MG63 (cell line): ENCODE results near the gene PLCH2. TPM values are rescaled to one million over a fixed set of nuclear protein-coding genes. Genes with fewer than 3 reads are reported as not detected.

Experiments used
- DNase-seq: peaks from one replicate; pipeline ENCODE4 v3.0.0-alpha.2; 2020
- H3K27me3 ChIP-seq: fragments of 250-450 bp; sonication (Bioruptor Pico); 2 replicates; pipeline ENCODE4 v1.5.1; 2020; ENCODE audit warnings: mild to moderate bottlenecking, moderate library complexity
- H3K36me3 ChIP-seq: fragments of 250-450 bp; sonication (Bioruptor Pico); 2 replicates; pipeline ENCODE4 v1.5.1; 2020; ENCODE audit warnings: mild to moderate bottlenecking, moderate library complexity
- H3K4me3 ChIP-seq: fragments of 250-450 bp; sonication (Bioruptor Pico); 2 replicates; pipeline ENCODE4 v1.5.1; 2020; ENCODE audit warnings: mild to moderate bottlenecking, moderate library complexity
- H3K9me3 ChIP-seq: fragments of 250-450 bp; sonication (Bioruptor Pico); 2 replicates; pipeline ENCODE4 v1.5.1; 2020; ENCODE audit warnings: mild to moderate bottlenecking, moderate library complexity
- total RNA-seq: library from RNA; depleted of rRNA; stranded (reverse); fragments of >200 nt; shearing (Covaris generic); gene quantifications from 2 replicates; pipeline ENCODE4 v1.2.3, GENCODE V29; 2014; ENCODE audit warnings: low replicate concordance

Gene PLCH2
- total RNA-seq, 1 experiment from 2014 or later, result not detected

GRCh38 chr1:2496746-2497145 is 20.7 kb downstream of the PLCH2 start:
- H3K9me3 ChIP-seq, result no peaks in the 10 kb centered on the region
- no peak for DNase-seq
- H3K27me3 ChIP-seq, result no peaks in the 10 kb centered on the region
- no peak overlapping the region for H3K4me3 ChIP-seq
- no peaks in the 10 kb centered on the region for H3K36me3 ChIP-seq

GRCh38 chr1:2497891-2498290 is 21.8 kb downstream of the PLCH2 start:
- no peak for DNase-seq
- no peaks in the 10 kb centered on the region for H3K27me3 ChIP-seq
- H3K9me3 ChIP-seq, result no peaks in the 10 kb centered on the region
- H3K4me3 ChIP-seq, result no peak overlapping the region
- no peaks in the 10 kb centered on the region for H3K36me3 ChIP-seq

GRCh38 chr1:2498648-2499047 is 22.6 kb downstream of the PLCH2 start:
- DNase-seq, result no peak
- H3K27me3 ChIP-seq, result no peaks in the 10 kb centered on the region
- H3K9me3 ChIP-seq, result no peaks in the 10 kb centered on the region
- no peaks in the 10 kb centered on the region for H3K36me3 ChIP-seq
- H3K4me3 ChIP-seq, result no peak overlapping the region

GRCh38 chr1:2499260-2499659 is 23.2 kb downstream of the PLCH2 start:
- Histone ChIP-seq H3K9me3 (no peaks in the 10 kb centered on the region), H3K27me3 (no peaks in the 10 kb centered on the region), H3K36me3 (no peaks in the 10 kb centered on the region), H3K4me3 (no peak overlapping the region)
- no peak for DNase-seq

- H3K27me3 ChIP-seq, result no peaks in the 10 kb centered on the region
- H3K4me3 ChIP-seq, result no peak overlapping the region
- DNase-seq, result no peak
- no peaks in the 10 kb centered on the region for H3K36me3 ChIP-seq
- H3K9me3 ChIP-seq, result no peaks in the 10 kb centered on the region
These were observed 24.0 kb downstream of the PLCH2 start for GRCh38 chr1:2499986-2500596.

- Histone ChIP-seq H3K36me3 (no peaks in the 10 kb centered on the region), H3K4me3 (no peak overlapping the region), H3K27me3 (no peaks in the 10 kb centered on the region), H3K9me3 (no peaks in the 10 kb centered on the region)
- DNase-seq, result no peak
These were observed 25.1 kb downstream of the PLCH2 start for GRCh38 chr1:2501041-2501819.

GRCh38 chr1:2501820-2502119 is 25.7 kb downstream of the PLCH2 start:
- DNase-seq, result no peak
- H3K27me3 ChIP-seq, result no peaks in the 10 kb centered on the region
- H3K36me3 ChIP-seq, result no peaks in the 10 kb centered on the region
- H3K9me3 ChIP-seq, result no peaks in the 10 kb centered on the region
- no peak overlapping the region for H3K4me3 ChIP-seq

- no peak overlapping the region for H3K4me3 ChIP-seq
- no peaks in the 10 kb centered on the region for H3K36me3 ChIP-seq
- H3K27me3 ChIP-seq, result no peaks in the 10 kb centered on the region
- H3K9me3 ChIP-seq, result no peaks in the 10 kb centered on the region
- no peak for DNase-seq
These were observed 26.1 kb downstream of the PLCH2 start for GRCh38 chr1:2502210-2502609.

- H3K27me3 ChIP-seq, result no peaks in the 10 kb centered on the region
- DNase-seq, result no peak
- H3K4me3 ChIP-seq, result no peak overlapping the region
- H3K36me3 ChIP-seq, result no peaks in the 10 kb centered on the region
- no peaks in the 10 kb centered on the region for H3K9me3 ChIP-seq
These were observed 26.8 kb downstream of the PLCH2 start for GRCh38 chr1:2502661-2503553.

GRCh38 chr1:2503554-2504224 is 27.6 kb downstream of the PLCH2 start:
- DNase-seq, result no peak
- H3K9me3 ChIP-seq, result no peaks in the 10 kb centered on the region
- no peaks in the 10 kb centered on the region for H3K36me3 ChIP-seq
- H3K27me3 ChIP-seq, result no peaks in the 10 kb centered on the region
- no peak overlapping the region for H3K4me3 ChIP-seq

- H3K27me3 ChIP-seq, result no peaks in the 10 kb centered on the region
- no peak overlapping the region for H3K4me3 ChIP-seq
- H3K36me3 ChIP-seq, result no peaks in the 10 kb centered on the region; the same call in 1 of the 2 replicates
- DNase-seq, result no peak
- no peaks in the 10 kb centered on the region for H3K9me3 ChIP-seq
These were observed 28.3 kb downstream of the PLCH2 start for GRCh38 chr1:2504225-2504948.

- H3K27me3 ChIP-seq, result no peaks in the 10 kb centered on the region
- no peaks in the 10 kb centered on the region for H3K9me3 ChIP-seq
- H3K4me3 ChIP-seq, result no peak overlapping the region
- H3K36me3 ChIP-seq, result no peaks in the 10 kb centered on the region; the same call in 1 of the 2 replicates
- no peak for DNase-seq
These were observed 28.8 kb downstream of the PLCH2 start for GRCh38 chr1:2504949-2505272.

- Histone ChIP-seq H3K4me3 (no peak overlapping the region), H3K27me3 (no peaks in the 10 kb centered on the region), H3K9me3 (no peaks in the 10 kb centered on the region), H3K36me3 (no peaks in the 10 kb centered on the region; the same call in 1 of the 2 replicates)
- DNase-seq, result no peak
These were observed 29.4 kb downstream of the PLCH2 start for GRCh38 chr1:2505461-2505994.

- DNase-seq, result no peak
- no peaks in the 10 kb centered on the region; the same call in 1 of the 2 replicates for H3K36me3 ChIP-seq
- H3K4me3 ChIP-seq, result no peak overlapping the region
- no peaks in the 10 kb centered on the region for H3K27me3 ChIP-seq
- no peaks in the 10 kb centered on the region for H3K9me3 ChIP-seq
These were observed 30.1 kb downstream of the PLCH2 start for GRCh38 chr1:2506007-2506860.

GRCh38 chr1:2506901-2507565 is 30.9 kb downstream of the PLCH2 start:
- H3K27me3 ChIP-seq, result no peaks in the 10 kb centered on the region
- no peaks in the 10 kb centered on the region for H3K9me3 ChIP-seq
- DNase-seq, result no peak
- H3K4me3 ChIP-seq, result no peak overlapping the region
- no peaks in the 10 kb centered on the region; the same call in 1 of the 2 replicates for H3K36me3 ChIP-seq
